K562 (cell line): ENCODE data around the gene LIN28B. TPM values are rescaled to one million over a fixed set of nuclear protein-coding genes. Genes with fewer than 3 reads are reported as not detected.

Experiments
- AFF4 ChIP-seq: sonication (generic); formaldehyde crosslinking; IDR thresholded peaks from 2 replicates; pipeline ENCODE4 v1.8.0; 2023; ENCODE audit warnings: mild to moderate bottlenecking, missing genetic modification reagents
- ATF7 ChIP-seq: fragments of 450-650 bp; IDR thresholded peaks from 2 replicates; pipeline ENCODE4 v1.7.1; 2014; ENCODE audit warnings: mild to moderate bottlenecking, moderate library complexity
- DACH1 ChIP-seq: fragments of 450-650 bp; IDR thresholded peaks from 2 replicates; pipeline ENCODE4 v1.6.1; 2018; ENCODE audit not compliant: partially characterized antibody
- ETS2 ChIP-seq: IDR thresholded peaks from 2 replicates; pipeline ENCODE4 v1.6.1; 2016; ENCODE audit warnings: borderline replicate concordance, missing genetic modification characterization, mild to moderate bottlenecking, moderate library complexity, missing compliant biosample characterization; ENCODE audit not compliant: poor library complexity, severe bottlenecking
- EWSR1 ChIP-seq: fragments of 450-650 bp; IDR thresholded peaks from 2 replicates; pipeline ENCODE4 v1.6.1; 2018; ENCODE audit warnings: borderline replicate concordance, mild to moderate bottlenecking, low read depth, moderate library complexity; ENCODE audit not compliant: partially characterized antibody
- FOXA1 ChIP-seq: fragments of 450-650 bp; IDR thresholded peaks from 2 replicates; pipeline ENCODE4 v1.6.1; 2016; ENCODE audit warnings: mild to moderate bottlenecking, borderline replicate concordance
- IFI16 ChIP-seq: fragments of 250-450 bp; sonication (Bioruptor Pico); IDR thresholded peaks from 2 replicates; pipeline ENCODE4 v2.1.2; 2022; ENCODE audit warnings: mild to moderate bottlenecking, inconsistent platforms
- KAT7 ChIP-seq: sonication (generic); formaldehyde crosslinking; IDR thresholded peaks from 2 replicates; pipeline ENCODE4 v1.8.0; 2022; ENCODE audit warnings: missing genetic modification reagents, mild to moderate bottlenecking, borderline replicate concordance
- KDM1A ChIP-seq, 2 experiments: fragments of 450-650 bp; IDR thresholded peaks; 2 replicates each; pipeline ENCODE4 v1.6.1; 2016; ENCODE audit warnings: mild to moderate bottlenecking in 2 of 2
- NFIC ChIP-seq: fragments of 450-650 bp; IDR thresholded peaks from 2 replicates; pipeline ENCODE4 v1.6.1; 2017; ENCODE audit warnings: mild to moderate bottlenecking, inconsistent platforms
- PHB2 ChIP-seq: fragments of 450-650 bp; IDR thresholded peaks from 2 replicates; pipeline ENCODE4 v1.6.1; 2017; ENCODE audit warnings: low read depth
- POLR2A ChIP-seq: fragments of 450-650 bp; conservative IDR thresholded peaks from 2 replicates; pipeline ENCODE4 v1.6.1; 2016
- PPARD ChIP-seq: fragments of 250-450 bp; sonication (Bioruptor Pico); IDR thresholded peaks from 2 replicates; pipeline ENCODE4 v1.8.0; 2022; ENCODE audit warnings: inconsistent platforms, mild to moderate bottlenecking, moderate library complexity
- RHOXF2B ChIP-seq: fragments of 250-450 bp; sonication (Bioruptor Pico); conservative IDR thresholded peaks from 2 replicates; pipeline ENCODE4 v1.5.1; 2021
- YY1 ChIP-seq, 3 experiments: IDR thresholded peaks; 2 replicates each; pipeline ENCODE4 v1.6.1; 2011; ENCODE audit warnings: low read length in 2 of 3, mild to moderate bottlenecking in 2 of 3, moderate library complexity in 2 of 3, borderline replicate concordance in 1 of 3, control low read depth in 1 of 3, low read depth in 1 of 3; ENCODE audit not compliant: insufficient read depth in 3 of 3, insufficient replicate concordance in 2 of 3, control insufficient read depth in 1 of 3, insufficient read length in 1 of 3; ENCODE audit errors: extremely low read depth in 1 of 3
- ZNF124 ChIP-seq: sonication (generic); formaldehyde crosslinking; IDR thresholded peaks from 2 replicates; pipeline ENCODE4 v1.8.1; 2022; ENCODE audit warnings: missing genetic modification reagents
- ZNF263 ChIP-seq: sonication (generic); formaldehyde crosslinking; IDR thresholded peaks from 2 replicates; pipeline ENCODE4 v1.8.0; 2022; ENCODE audit warnings: mild to moderate bottlenecking, missing genetic modification reagents, borderline replicate concordance
- ZNF75A ChIP-seq: fragments of 450-650 bp; formaldehyde crosslinking; IDR thresholded peaks from 2 replicates; pipeline ENCODE4 v1.4.0; 2020; ENCODE audit warnings: mild to moderate bottlenecking
- polyA plus RNA-seq, 8 experiments: library from polyadenylated mRNA; depleted of rRNA in 4 of 8; stranded (reverse) in 5 of 8; unstranded in 3 of 8; fragments of >200 nt; fragmentation: Nextera tagmentation in 2 of 8; fragmentation: Illumina TruSeq in 1 of 8; extraction: Ambion mirVana in 2 of 8; extraction: Trizol in 1 of 8; gene quantifications; 2 replicates each; pipeline versions ENCODE4 v1.2.1 to v1.2.3, GENCODE V29; 2011 to 2014; ENCODE audit warnings: inconsistent platforms in 1 of 8, missing spikeins in 1 of 8
- total RNA-seq, 7 experiments: library from RNA; depleted of rRNA in 6 of 7; stranded (reverse); fragments of >200 nt in 6 of 7; fragmentation: Illumina TruSeq in 2 of 7; extraction: Trizol in 2 of 7; gene quantifications; 2 replicates each; pipeline versions ENCODE4 v1.2.1 to v1.2.3, GENCODE V29; 2011 to 2021; ENCODE audit warnings: low replicate concordance in 1 of 7
- TF ChIP-seq, protein P1 (sequence below): sonication (generic); formaldehyde crosslinking; IDR thresholded peaks from 2 replicates; pipeline ENCODE4 v1.8.0; 2022; ENCODE audit warnings: mild to moderate bottlenecking, missing genetic modification reagents
- TF ChIP-seq, protein P2 (sequence below): fragments of 450-650 bp; IDR thresholded peaks from 2 replicates; pipeline ENCODE4 v1.6.1; 2016

The LIN28B gene
- total and polyA plus RNA-seq, 9 of the 15 experiments (the other 6 are each of a cell fraction or from before 2014, with no cell fraction given): 20.9 to 77.3 (median 42.1) TPM

GRCh38 chr6:104954190-104954797, 2.6 kb upstream of the LIN28B start (continued):
- TF ChIP-seq, protein P1, sequence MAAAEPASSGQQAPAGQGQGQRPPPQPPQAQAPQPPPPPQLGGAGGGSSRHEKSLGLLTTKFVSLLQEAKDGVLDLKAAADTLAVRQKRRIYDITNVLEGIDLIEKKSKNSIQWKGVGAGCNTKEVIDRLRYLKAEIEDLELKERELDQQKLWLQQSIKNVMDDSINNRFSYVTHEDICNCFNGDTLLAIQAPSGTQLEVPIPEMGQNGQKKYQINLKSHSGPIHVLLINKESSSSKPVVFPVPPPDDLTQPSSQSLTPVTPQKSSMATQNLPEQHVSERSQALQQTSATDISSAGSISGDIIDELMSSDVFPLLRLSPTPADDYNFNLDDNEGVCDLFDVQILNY (CRISPR knock-in tag): no peak
- no peak for TF ChIP-seq IFI16 (CRISPR knock-in tag)
- TF ChIP-seq PPARD (CRISPR knock-in tag): no peak
- no peak for TF ChIP-seq FOXA1
- peak; percentile 21; the same call in 1 of the 2 replicates for TF ChIP-seq ATF7
- no peak for TF ChIP-seq ZNF75A (CRISPR knock-in tag)
- TF ChIP-seq ZNF263 (CRISPR knock-in tag): no peak
- TF ChIP-seq, protein P2, sequence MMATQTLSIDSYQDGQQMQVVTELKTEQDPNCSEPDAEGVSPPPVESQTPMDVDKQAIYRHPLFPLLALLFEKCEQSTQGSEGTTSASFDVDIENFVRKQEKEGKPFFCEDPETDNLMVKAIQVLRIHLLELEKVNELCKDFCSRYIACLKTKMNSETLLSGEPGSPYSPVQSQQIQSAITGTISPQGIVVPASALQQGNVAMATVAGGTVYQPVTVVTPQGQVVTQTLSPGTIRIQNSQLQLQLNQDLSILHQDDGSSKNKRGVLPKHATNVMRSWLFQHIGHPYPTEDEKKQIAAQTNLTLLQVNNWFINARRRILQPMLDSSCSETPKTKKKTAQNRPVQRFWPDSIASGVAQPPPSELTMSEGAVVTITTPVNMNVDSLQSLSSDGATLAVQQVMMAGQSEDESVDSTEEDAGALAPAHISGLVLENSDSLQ: peak; percentile 50; the same call in 1 of the 2 replicates
- peak; percentile 55; the same call in 1 of the 2 replicates for TF ChIP-seq PHB2
- TF ChIP-seq EWSR1: no peak
- no peak for TF ChIP-seq AFF4 (CRISPR knock-in tag)
- no peak for TF ChIP-seq KAT7 (CRISPR knock-in tag)
- no peak for TF ChIP-seq ZNF124
- peak; percentile 63 for TF ChIP-seq NFIC
- TF ChIP-seq DACH1: peak; percentile 43
- TF ChIP-seq ETS2 (tag): no peak
- peak; percentile 79 for TF ChIP-seq POLR2A
- no peak for TF ChIP-seq YY1 (IDR thresholded peaks at IDR 0.05; ENCODE audit: borderline replicate concordance in 1 of 3, control insufficient read depth in 1 of 3, extremely low read depth in 1 of 3, insufficient read depth in 3 of 3, insufficient read length in 1 of 3, insufficient replicate concordance in 2 of 3, low read depth in 1 of 3, low read length in 2 of 3)
- peak; percentile 85 to 86 for TF ChIP-seq KDM1A (IDR thresholded peaks at IDR 0.05)
- no peak for TF ChIP-seq RHOXF2B (CRISPR knock-in tag)
